Nephron (organoid): ENCODE data around the gene POMT1.
A peak's percentile ranks its signal among the peaks of the same experiment; 100 is the strongest.

ENCODE experiments used
- H3K27ac Mint-ChIP-seq, 3 experiments: 2 replicates each; pipeline ENCODE4 v1.8.0; 2020; ENCODE audit warnings: mixed read lengths in 3 of 3, mild to moderate bottlenecking in 2 of 3, moderate library complexity in 1 of 3
- H3K27me3 Mint-ChIP-seq: 2 replicates; pipeline ENCODE4 v1.8.0; 2021; ENCODE audit warnings: low read depth, mild to moderate bottlenecking, moderate library complexity, mixed read lengths
- H3K36me3 Mint-ChIP-seq: 2 replicates; pipeline ENCODE4 v1.8.0; 2020; ENCODE audit warnings: low read depth, mixed read lengths
- H3K4me1 Mint-ChIP-seq: 2 replicates; pipeline ENCODE4 v1.8.0; 2020; ENCODE audit warnings: mixed read lengths
- H3K4me3 Mint-ChIP-seq, 3 experiments: 2 replicates each; pipeline ENCODE4 v1.8.0; 2020; ENCODE audit warnings: mild to moderate bottlenecking in 3 of 3, mixed read lengths in 3 of 3, moderate library complexity in 2 of 3
- H3K9me3 Mint-ChIP-seq: 2 replicates; pipeline ENCODE4 v1.8.0; 2020; ENCODE audit warnings: mixed read lengths
- TF ChIP-seq, protein P1 (sequence below), 3 experiments: fragments of 200-600 bp; sonication (generic); IDR thresholded peaks; one replicate each; pipeline ENCODE4 v1.5.0; 2021; ENCODE audit warnings: antibody characterized with exemption in 3 of 3; ENCODE audit not compliant: unreplicated experiment in 3 of 3

The POMT1 gene

GRCh38 chr9:131534721-131535237 lies 32.1 kb downstream of the POMT1 start:
- peak overlapping the region in 2 of 3 experiments; percentile 11 to 12 for H3K27ac Mint-ChIP-seq
- peaks cover 8% of the 10 kb centered on the region for H3K4me1 Mint-ChIP-seq
- peak overlapping the region in 2 of 3 experiments; percentile 20 to 49 for H3K4me3 Mint-ChIP-seq
- TF ChIP-seq, protein P1, sequence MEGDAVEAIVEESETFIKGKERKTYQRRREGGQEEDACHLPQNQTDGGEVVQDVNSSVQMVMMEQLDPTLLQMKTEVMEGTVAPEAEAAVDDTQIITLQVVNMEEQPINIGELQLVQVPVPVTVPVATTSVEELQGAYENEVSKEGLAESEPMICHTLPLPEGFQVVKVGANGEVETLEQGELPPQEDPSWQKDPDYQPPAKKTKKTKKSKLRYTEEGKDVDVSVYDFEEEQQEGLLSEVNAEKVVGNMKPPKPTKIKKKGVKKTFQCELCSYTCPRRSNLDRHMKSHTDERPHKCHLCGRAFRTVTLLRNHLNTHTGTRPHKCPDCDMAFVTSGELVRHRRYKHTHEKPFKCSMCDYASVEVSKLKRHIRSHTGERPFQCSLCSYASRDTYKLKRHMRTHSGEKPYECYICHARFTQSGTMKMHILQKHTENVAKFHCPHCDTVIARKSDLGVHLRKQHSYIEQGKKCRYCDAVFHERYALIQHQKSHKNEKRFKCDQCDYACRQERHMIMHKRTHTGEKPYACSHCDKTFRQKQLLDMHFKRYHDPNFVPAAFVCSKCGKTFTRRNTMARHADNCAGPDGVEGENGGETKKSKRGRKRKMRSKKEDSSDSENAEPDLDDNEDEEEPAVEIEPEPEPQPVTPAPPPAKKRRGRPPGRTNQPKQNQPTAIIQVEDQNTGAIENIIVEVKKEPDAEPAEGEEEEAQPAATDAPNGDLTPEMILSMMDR (IDR thresholded peaks at IDR 0.05; ENCODE audit: unreplicated experiment in 3 of 3), result no peak
- H3K36me3 Mint-ChIP-seq, result peaks cover 1% of the 10 kb centered on the region
- H3K9me3 Mint-ChIP-seq, result peaks cover 5% of the 10 kb centered on the region
- H3K27me3 Mint-ChIP-seq, result no peaks in the 10 kb centered on the region

DNA sequence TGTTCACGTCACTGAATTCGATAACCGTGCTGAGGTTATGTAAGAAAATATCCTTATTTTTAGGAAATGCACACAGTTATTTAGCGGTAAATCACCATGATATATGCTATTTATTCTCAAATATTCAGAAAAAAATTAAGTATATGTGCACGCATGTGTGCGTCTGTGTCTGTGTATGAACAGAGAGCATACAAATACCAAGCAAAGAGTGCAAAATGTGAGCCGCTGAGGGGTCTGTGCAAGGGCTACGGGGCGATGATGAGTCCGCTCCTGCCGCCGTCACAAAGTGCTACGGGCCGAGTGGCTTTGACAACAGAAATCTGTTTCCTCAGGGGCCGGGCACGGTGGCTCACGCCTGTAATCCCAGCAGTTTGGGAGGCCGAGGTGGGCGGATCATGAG lies 35.2 kb downstream of the POMT1 start:
- no peaks in the 10 kb centered on the region for H3K27me3 Mint-ChIP-seq
- H3K4me3 Mint-ChIP-seq, result no peak overlapping the region
- H3K9me3 Mint-ChIP-seq, result peaks cover 11% of the 10 kb centered on the region
- no peaks in the 10 kb centered on the region for H3K4me1 Mint-ChIP-seq
- TF ChIP-seq, protein P1 (IDR thresholded peaks at IDR 0.05; ENCODE audit: unreplicated experiment in 3 of 3), result no peak
- no peaks in the 10 kb centered on the region for H3K36me3 Mint-ChIP-seq
- H3K27ac Mint-ChIP-seq, result no peak overlapping the region

DNA sequence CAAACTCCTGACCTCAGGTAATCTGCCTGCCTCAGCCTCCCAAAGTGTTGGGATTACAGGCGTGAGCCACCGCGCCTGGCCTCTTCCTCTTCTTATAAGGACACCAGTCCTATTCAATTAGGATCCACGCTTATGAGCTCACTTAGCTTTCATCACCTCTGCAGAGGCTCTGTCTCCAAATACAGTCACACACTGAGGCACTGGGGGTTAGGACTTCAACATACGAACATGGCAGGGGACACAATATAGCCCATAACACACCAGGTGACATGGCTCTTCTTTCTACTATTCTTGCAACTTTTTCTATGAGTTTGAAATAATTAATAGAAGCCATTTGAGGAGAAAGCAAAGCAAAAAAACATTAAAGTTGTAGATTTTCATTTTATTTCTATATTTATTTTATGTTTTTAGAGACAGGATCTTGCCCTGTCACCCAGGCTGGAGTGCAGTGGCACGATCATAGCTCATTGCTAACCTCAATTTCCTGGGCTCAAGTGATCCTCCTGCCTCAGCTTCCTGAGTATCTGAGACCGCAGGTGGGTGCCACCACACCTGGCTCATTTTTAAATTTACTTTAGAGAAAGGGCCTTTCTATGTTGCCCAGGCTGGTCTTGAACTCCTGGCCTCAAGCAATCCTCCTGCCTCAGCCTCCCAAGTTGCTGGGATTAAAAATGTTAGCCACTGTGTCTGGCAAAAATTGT lies 36.7 kb downstream of the POMT1 start:
- H3K27me3 Mint-ChIP-seq, result no peaks in the 10 kb centered on the region
- no peaks in the 10 kb centered on the region for H3K4me1 Mint-ChIP-seq
- TF ChIP-seq, protein P1 (IDR thresholded peaks at IDR 0.05; ENCODE audit: unreplicated experiment in 3 of 3), result no peak
- H3K4me3 Mint-ChIP-seq, result no peak overlapping the region
- H3K36me3 Mint-ChIP-seq, result no peaks in the 10 kb centered on the region
- no peak overlapping the region for H3K27ac Mint-ChIP-seq
- H3K9me3 Mint-ChIP-seq, result peaks cover 20% of the 10 kb centered on the region

DNA sequence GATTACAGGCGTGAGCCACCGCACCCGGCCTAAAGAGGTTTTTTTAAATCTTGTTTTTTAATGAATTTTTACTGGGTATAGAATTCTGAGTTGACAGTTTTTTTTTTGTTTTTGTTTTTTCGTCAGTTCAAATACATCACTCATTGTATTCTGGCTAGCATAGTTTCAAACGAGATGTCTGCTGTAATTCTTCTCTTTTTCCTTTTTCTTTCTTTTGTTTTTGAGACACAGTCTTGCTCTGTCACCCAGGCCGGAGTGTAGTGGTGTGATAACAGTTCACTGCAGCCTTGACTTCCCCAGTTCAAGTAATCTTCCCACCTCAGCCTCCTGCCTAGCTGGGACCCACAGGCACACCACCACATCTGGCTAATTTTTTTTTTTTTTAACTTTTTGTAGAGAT lies 40.4 kb downstream of the POMT1 start:
- Mint-ChIP-seq H3K4me3 (no peak overlapping the region), H3K9me3 (peaks cover 31% of the 10 kb centered on the region), H3K27ac (no peak overlapping the region), H3K27me3 (peaks cover 12% of the 10 kb centered on the region), H3K4me1 (no peaks in the 10 kb centered on the region), H3K36me3 (no peaks in the 10 kb centered on the region)
- TF ChIP-seq, protein P1 (IDR thresholded peaks at IDR 0.05; ENCODE audit: unreplicated experiment in 3 of 3), result no peak

- no peaks in the 10 kb centered on the region for H3K4me1 Mint-ChIP-seq
- H3K27ac Mint-ChIP-seq, result no peak within 1 kb of the TSS
- H3K27me3 Mint-ChIP-seq, result peaks cover 19% of the 10 kb centered on the region
- peaks cover 33% of the 10 kb centered on the region for H3K9me3 Mint-ChIP-seq
- H3K36me3 Mint-ChIP-seq, result no peaks in the 10 kb centered on the region
- no peak within 1 kb of the TSS for H3K4me3 Mint-ChIP-seq
- TF ChIP-seq, protein P1 (IDR thresholded peaks at IDR 0.05; ENCODE audit: unreplicated experiment in 3 of 3), result no peak
Measured at GRCh38 chr9:131545003-131545785, 42.5 kb downstream of the POMT1 start, which contains the start of gene PRRT1B. TSS of gene PRRT1B (plus strand) at chr9:131545523. CDS start at chr9:131545616, 93 bp downstream.
